BJ (cell line): ENCODE results near the gene PAXX. TPM values are rescaled to one million over a fixed set of nuclear protein-coding genes. Genes with fewer than 3 reads are reported as not detected.
"Not testable (repeated sequence)": the region's sequence is repeated elsewhere in the genome, so short reads cannot be mapped to it uniquely, and the experiment has no call there.

ENCODE experiments used
- CTCF ChIA-PET: fragments of 350-600 bp; formaldehyde crosslinking; extraction: SDS; loops from one replicate; lab custom pipeline; 2021; ENCODE audit warnings: antibody characterized with exemption, inconsistent platforms; lab: Yijun Ruan, JAX
- POLR2A ChIA-PET: fragments of 300-600 bp; sonication (Branson Sonifier 250); formaldehyde crosslinking; extraction: SDS; loops from one replicate; lab custom pipeline; 2021; ENCODE audit warnings: antibody characterized with exemption; lab: Charles Lee
- DNase-seq: peaks from one replicate; pipeline ENCODE4 v3.0.0-alpha.2; 2011; ENCODE audit warnings: low read depth
- H3K27me3 ChIP-seq: 2 replicates; pipeline ENCODE4 v1.6.0; 2011; ENCODE audit warnings: low read length; ENCODE audit not compliant: control insufficient read depth, insufficient read depth
- H3K36me3 ChIP-seq: 2 replicates; pipeline ENCODE4 v1.5.1; 2011; ENCODE audit warnings: low read length; ENCODE audit not compliant: control insufficient read depth, insufficient read depth
- H3K4me3 ChIP-seq: 2 replicates; pipeline ENCODE4 v1.5.1; 2011; ENCODE audit warnings: low read depth, mild to moderate bottlenecking, control low read depth, low read length
- CTCF ChIP-seq: IDR thresholded peaks from 2 replicates; pipeline ENCODE4 v1.5.1; 2011; ENCODE audit warnings: low read depth, mild to moderate bottlenecking, control low read depth, inconsistent platforms, low read length, moderate library complexity; ENCODE audit not compliant: insufficient read depth
- polyA plus RNA-seq: library from polyadenylated mRNA; depleted of rRNA; stranded (reverse); fragments of >200 nt; gene quantifications from 2 replicates; pipeline ENCODE4 v1.2.3, GENCODE V29; 2011

Gene PAXX
- polyA plus RNA-seq, 1 experiment = 11.8 TPM

DNA sequence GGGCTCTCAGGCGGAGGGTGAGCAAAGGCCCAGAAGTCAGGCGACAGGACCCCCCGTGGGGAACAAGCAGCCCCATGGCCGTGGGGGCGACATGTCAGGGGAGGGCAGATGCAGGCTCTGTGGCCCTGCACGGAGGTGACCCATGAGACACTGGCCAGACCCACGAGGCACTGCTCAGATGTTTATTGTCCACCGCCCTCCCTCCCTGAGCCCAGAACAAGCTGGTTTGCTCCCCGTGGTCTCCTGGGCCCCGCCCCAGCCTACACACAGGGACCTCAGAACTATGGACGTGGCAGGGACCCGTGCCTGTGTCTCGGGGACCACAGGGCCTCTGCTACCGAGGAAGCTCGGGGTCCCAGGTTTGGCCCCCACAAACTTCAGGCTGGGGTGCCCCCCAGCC, 37.8 kb downstream of the PAXX start:
- H3K27me3 ChIP-seq = no peaks in the 10 kb centered on the region
- DNase-seq = no peak
- ChIA-PET POLR2A (interaction anchor here (0.6 kb wide), 1 partner anchor 183 kb away, joined by 5 read pairs; no protein-coding TSS in a partner anchor), CTCF (interaction anchor here (0.6 to 3.3 kb wide), 51 partner anchors 8 to 258 kb away, joined by 3 to 48 read pairs (median 5); partner anchors contain the start of genes AJM1, CLIC3, MAN1B1 and NPDC1)
- H3K36me3 ChIP-seq = no peaks in the 10 kb centered on the region; the same call in 1 of the 2 replicates
- no peak for TF ChIP-seq CTCF
- H3K4me3 ChIP-seq = no peak overlapping the region

- POLR2A ChIA-PET = no interaction called here
Measured at GRCh38 chr9:137030538-137031527, 38.6 kb downstream of the PAXX start.

DNA sequence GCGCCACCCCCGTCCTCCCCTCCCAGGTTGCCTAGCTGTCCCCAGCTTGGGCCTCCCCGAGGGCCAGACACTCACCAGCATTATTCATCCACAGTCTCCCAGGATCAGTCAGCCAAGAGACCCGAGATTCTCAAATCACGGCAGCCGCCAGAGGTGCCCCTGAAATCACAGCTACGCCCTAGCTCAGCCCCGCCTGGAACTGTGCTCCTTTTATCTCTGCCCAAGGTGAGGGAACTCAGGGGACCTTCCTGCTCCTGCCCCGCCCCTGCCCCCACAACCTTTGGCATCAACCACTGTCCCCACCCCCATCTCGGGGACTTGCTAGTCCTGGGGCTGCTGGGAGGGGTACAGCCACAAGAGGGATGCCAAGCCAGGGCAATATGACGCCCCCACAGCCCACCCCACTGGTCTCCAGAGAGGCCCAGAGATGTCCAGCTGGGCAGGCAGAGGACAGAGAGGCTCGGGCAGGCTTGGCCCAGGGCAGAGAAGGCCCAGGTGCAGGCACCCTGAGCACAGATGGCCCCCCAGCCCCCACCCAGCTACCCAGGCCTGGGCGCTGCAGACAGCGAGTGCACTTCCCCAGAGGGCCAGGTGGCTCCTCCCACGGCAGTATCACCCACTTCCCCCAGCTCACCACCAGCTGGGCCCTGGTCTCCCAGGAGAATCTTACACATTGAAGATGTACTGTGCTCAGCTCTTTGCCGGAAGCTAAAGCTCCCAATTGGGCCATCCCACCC, 39.9 kb downstream of the PAXX start, which contains the start of gene FUT7:
Gene FUT7 (minus strand): TSS at position 185 of the 737 bp plus-strand sequence. CDS start 97 bp downstream, at position 88.
- CTCF ChIA-PET = interaction anchor here (0.8 to 8.2 kb wide), 6 partner anchors 11 to 240 kb away, joined by 3 to 118 read pairs (median 4); partner anchors contain the start of gene C8G

More at GRCh38 chr9:137030538-137031527, 38.6 kb downstream of the PAXX start:
- H3K4me3 ChIP-seq = no peak overlapping the region
- CTCF ChIA-PET = interaction anchor here (0.8 to 3.3 kb wide), 20 partner anchors 10 to 248 kb away, joined by 3 to 48 read pairs (median 10); partner anchors contain the start of genes CLIC3, PAXX, RNF224 and TMEM141
- no peak for TF ChIP-seq CTCF
- no peaks in the 10 kb centered on the region; the same call in 1 of the 2 replicates for H3K36me3 ChIP-seq
- no peaks in the 10 kb centered on the region for H3K27me3 ChIP-seq
- no peak for DNase-seq

DNA sequence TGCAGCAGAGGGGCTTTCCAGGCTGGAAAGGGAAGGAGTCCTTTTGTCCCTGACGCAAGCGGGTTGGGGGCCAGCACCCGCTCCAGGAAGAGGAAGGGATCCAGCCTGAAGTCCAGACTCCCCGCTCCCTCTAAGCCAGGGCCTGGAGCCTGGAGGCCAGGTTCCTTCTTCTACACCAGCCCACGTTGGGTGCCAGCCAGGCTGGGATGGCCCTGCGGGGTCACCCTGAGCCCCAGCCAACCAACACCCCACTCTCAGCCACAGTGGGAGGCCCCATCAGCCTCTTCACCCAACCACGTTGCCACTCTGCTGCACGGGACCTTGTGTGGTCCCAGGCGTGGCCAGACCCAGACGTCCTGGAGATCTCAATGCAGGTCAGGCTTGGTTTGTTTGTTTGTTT, 40.6 kb downstream of the PAXX start:
- no peak for TF ChIP-seq CTCF
- Histone ChIP-seq H3K27me3 (no peaks in the 10 kb centered on the region), H3K36me3 (peaks cover 2% of the 10 kb centered on the region), H3K4me3 (no peak overlapping the region)
- ChIA-PET CTCF (interaction anchor here (0.8 to 8.2 kb wide), 3 partner anchors 31 to 241 kb away, joined by 3 to 118 read pairs (median 4); partner anchors contain the start of gene C8G), POLR2A (no interaction called here)
- no peak for DNase-seq

More for the DNA sequence above, 39.9 kb downstream of the PAXX start, which contains the start of gene FUT7:
- no peak within 1 kb of the TSS for H3K4me3 ChIP-seq
- POLR2A ChIA-PET = no interaction called here
- H3K36me3 ChIP-seq = no peaks in the 10 kb centered on the region; the same call in 1 of the 2 replicates
- TF ChIP-seq CTCF = no peak
- no peak for DNase-seq
- H3K27me3 ChIP-seq = no peaks in the 10 kb centered on the region

GRCh38 chr9:137033481-137033880, 41.3 kb downstream of the PAXX start:
- CTCF ChIA-PET = interaction anchor here (2.1 to 8.2 kb wide), 4 partner anchors 11 to 87 kb away, joined by 8 to 118 read pairs (median 20); partner anchors contain the start of gene C8G
- H3K36me3 ChIP-seq, DNase-seq, H3K27me3 ChIP-seq, POLR2A ChIA-PET, H3K4me3 ChIP-seq: not testable (repeated sequence)
